Epithelial cell of proximal tubule (primary cell): Measurements from ENCODE around the gene ANXA10. TPM values are rescaled to one million over a fixed set of nuclear protein-coding genes. Genes with fewer than 3 reads are reported as not detected.

Source experiments
- DNase-seq: peaks from one replicate; pipeline ENCODE4 v3.0.0-alpha.2; 2011; ENCODE audit warnings: low read depth
- H3K4me3 ChIP-seq: 2 replicates; pipeline ENCODE4 v1.5.1; 2011; ENCODE audit warnings: low read depth, mild to moderate bottlenecking, low read length
- CTCF ChIP-seq: conservative IDR thresholded peaks from 2 replicates; pipeline ENCODE4 v1.5.1; 2012; ENCODE audit warnings: low read depth, mild to moderate bottlenecking, low read length
- total RNA-seq: library from RNA; depleted of rRNA; stranded (reverse); fragments of >200 nt; gene quantifications from 2 replicates; pipeline ENCODE4 v1.2.3, GENCODE V29; 2015

Gene ANXA10
- total RNA-seq, 1 donor from 2014 or later: 0.29 TPM

DNA sequence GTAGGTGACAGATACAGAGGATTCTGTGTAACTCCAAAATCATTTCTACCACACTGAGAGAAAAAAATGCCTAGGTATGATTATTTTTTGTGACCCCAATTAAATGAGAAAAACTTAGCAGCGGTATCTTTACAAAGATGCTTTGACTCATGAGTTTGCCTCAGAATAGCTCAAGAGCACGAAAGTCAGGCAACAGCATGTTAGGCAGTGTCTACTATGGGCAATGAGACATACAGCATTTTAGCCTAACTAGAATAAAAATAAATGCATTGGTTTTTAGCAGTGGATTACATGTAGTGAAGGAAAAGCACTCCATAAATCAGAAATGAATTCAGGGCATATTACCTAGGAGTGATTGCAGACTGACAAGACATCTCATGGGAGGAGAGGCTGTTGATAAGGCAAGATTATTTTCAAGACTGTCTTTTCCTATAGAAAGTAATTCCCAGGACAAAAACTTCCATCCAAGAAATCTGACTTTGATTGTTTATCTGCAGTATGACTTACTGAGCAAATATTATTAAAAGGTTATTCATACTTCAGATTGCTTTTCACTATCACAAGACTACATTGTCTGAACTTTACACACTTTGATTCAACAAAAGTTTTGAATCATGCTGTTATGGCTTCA lies 3.6 kb downstream of the ANXA10 start:
- DNase-seq: no peak
- TF ChIP-seq CTCF: no peak
- H3K4me3 ChIP-seq: no peak overlapping the region

DNA sequence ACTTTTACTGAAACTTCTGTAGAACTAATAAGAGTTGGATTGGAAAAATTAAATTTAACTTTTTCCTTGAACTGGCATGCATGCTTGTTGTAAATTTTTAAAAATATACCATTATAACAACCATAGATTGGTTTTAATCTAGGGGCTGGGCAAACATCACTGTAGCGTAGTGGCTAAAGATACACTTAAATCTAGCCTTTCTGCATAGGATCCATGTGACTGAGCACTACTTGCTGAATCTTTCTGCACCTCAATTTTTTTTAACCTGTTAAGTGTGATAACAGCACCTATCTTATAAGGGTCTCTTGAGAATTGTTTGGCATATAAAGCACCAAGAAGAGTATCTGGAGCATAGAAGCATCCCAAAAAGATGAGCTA lies 4.1 kb downstream of the ANXA10 start:
- no peak for DNase-seq
- no peak for TF ChIP-seq CTCF
- H3K4me3 ChIP-seq: no peak overlapping the region

GRCh38 chr4:168097161-168097560 lies 4.8 kb downstream of the ANXA10 start:
- DNase-seq: no peak
- H3K4me3 ChIP-seq: no peak overlapping the region
- TF ChIP-seq CTCF: no peak

GRCh38 chr4:168098248-168098717 lies 5.9 kb downstream of the ANXA10 start:
- H3K4me3 ChIP-seq: no peak overlapping the region
- DNase-seq: no peak
- no peak for TF ChIP-seq CTCF

GRCh38 chr4:168099195-168099594 lies 6.9 kb downstream of the ANXA10 start:
- no peak overlapping the region for H3K4me3 ChIP-seq
- no peak for TF ChIP-seq CTCF
- no peak for DNase-seq

GRCh38 chr4:168101026-168101425 lies 8.7 kb downstream of the ANXA10 start:
- DNase-seq: no peak
- TF ChIP-seq CTCF: no peak
- H3K4me3 ChIP-seq: no peak overlapping the region

DNA sequence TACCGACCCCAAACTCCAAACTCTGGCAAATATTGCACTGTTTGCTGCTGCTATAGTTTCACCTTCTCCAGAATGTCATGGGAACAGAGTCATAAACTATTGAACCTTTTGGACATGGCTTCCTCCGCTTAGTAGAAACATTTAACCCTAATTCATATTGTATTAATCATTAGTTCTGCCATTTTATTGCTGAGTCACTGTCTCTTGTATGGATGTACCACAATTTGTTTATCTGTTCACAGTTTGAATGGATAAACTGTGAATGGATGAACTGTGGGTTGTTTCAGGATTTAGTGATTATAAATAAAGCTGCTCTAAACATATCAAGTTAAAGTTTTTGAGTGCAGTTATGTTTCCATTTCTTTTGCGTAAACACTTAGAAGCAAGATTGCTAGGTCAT lies 10.1 kb downstream of the ANXA10 start:
- TF ChIP-seq CTCF: no peak
- DNase-seq: no peak
- no peak overlapping the region for H3K4me3 ChIP-seq
